Nephron progenitor cell (in vitro differentiated cells): ENCODE results near the gene ARMC7.
"Not testable (repeated sequence)": the region's sequence is repeated elsewhere in the genome, so short reads cannot be mapped to it uniquely, and the experiment has no call there.

Source experiments
- DNase-seq: peaks from one replicate; pipeline ENCODE4 v3.0.0; 2021
- H3K27ac Mint-ChIP-seq: 2 replicates; pipeline ENCODE4 v1.8.0; 2021; ENCODE audit warnings: mild to moderate bottlenecking, moderate library complexity, mixed read lengths
- H3K27me3 Mint-ChIP-seq: 2 replicates; pipeline ENCODE4 v1.8.0; 2021; ENCODE audit warnings: mild to moderate bottlenecking, low read depth, mixed read lengths; ENCODE audit not compliant: poor library complexity
- H3K36me3 Mint-ChIP-seq: 2 replicates; pipeline ENCODE4 v1.8.0; 2021; ENCODE audit warnings: low read depth, mixed read lengths
- H3K4me1 Mint-ChIP-seq: 2 replicates; pipeline ENCODE4 v1.8.0; 2021; ENCODE audit warnings: mixed read lengths
- H3K4me3 Mint-ChIP-seq: 2 replicates; pipeline ENCODE4 v1.8.0; 2021; ENCODE audit warnings: mild to moderate bottlenecking, moderate library complexity, mixed read lengths
- H3K9me3 Mint-ChIP-seq: 2 replicates; pipeline ENCODE4 v1.8.0; 2021; ENCODE audit warnings: mild to moderate bottlenecking, moderate library complexity, mixed read lengths
- CTCF ChIP-seq: fragments of 200-600 bp; sonication (generic); IDR thresholded peaks from 2 replicates; pipeline ENCODE4 v1.5.0; 2021; ENCODE audit warnings: antibody characterized with exemption

ARMC7 gene

GRCh38 chr17:75068750-75069149, 41.0 kb upstream of the ARMC7 start:
- Mint-ChIP-seq H3K36me3 (peaks cover 14% of the 10 kb centered on the region), H3K27me3 (no peaks in the 10 kb centered on the region), H3K4me3 (no peak overlapping the region), H3K4me1 (peaks cover 15% of the 10 kb centered on the region), H3K27ac (peak overlapping the region; percentile 50), H3K9me3 (no peaks in the 10 kb centered on the region)
- DNase-seq = no peak
- TF ChIP-seq CTCF = no peak

- Mint-ChIP-seq H3K9me3 (no peaks in the 10 kb centered on the region), H3K27me3 (no peaks in the 10 kb centered on the region), H3K36me3 (peaks cover 5% of the 10 kb centered on the region), H3K27ac (no peak overlapping the region), H3K4me1 (peaks cover 17% of the 10 kb centered on the region), H3K4me3 (no peak overlapping the region)
- DNase-seq = no peak
- no peak for TF ChIP-seq CTCF
These were observed 40.0 kb upstream of the ARMC7 start for GRCh38 chr17:75069783-75070182.

DNA sequence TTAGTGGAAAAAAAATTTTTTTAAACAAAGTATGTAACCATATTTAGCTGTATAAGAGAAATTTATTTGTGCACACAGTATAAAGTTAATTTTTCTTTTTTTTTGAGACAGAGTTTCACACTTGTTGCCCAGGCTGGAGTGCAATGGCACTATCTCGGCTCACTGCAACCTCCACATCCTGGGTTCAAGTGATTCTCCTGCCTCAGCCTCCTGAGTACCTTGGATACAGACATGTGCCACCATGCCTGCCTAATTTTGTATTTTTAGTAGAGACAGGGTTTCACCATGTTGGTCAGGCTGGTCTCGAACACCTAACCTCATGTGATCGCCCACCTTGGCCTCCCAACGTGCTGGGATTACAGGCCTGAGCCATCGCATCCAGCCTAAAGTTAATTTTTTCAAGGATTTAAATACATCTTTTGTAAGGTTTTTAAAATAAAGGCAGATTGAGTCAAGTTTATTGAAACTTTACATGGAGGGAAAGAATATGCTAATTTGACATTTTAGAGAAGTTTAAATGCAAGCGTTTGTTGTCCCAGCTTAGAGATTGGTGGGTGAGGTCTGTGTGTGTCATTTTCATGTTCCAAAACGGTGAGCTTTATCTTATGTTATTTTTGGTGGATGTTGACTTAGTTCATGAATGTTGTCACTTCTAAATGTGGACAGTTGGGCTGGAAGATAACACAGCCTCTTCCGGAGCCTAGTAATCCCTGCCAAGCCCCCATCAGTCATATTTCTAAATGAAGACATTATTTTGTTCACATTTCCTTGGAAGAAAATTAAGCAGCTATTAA, 38.1 kb upstream of the ARMC7 start:
- H3K9me3 Mint-ChIP-seq, H3K27ac Mint-ChIP-seq, H3K27me3 Mint-ChIP-seq, DNase-seq, H3K4me3 Mint-ChIP-seq, H3K36me3 Mint-ChIP-seq: not testable (repeated sequence)
- H3K4me1 Mint-ChIP-seq = peaks cover 13% of the 10 kb centered on the region

DNA sequence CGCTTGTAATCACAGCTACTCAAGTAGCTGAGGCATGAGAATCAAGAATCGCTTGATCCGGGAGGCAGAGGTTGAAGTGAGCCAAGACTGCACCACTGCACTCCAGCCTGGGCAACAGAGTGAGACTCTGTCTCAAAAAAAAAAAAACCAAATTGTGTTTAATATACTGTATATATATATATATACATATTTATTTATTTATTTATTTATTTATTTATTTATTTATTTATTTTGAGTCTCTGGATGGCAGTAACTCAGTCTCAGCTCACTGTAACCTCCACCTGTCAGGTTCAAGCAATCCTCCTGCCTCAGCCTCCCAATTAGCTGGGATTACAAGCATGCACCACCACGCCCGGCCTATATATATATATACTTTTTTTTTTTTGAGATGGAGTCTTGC, 36.9 kb upstream of the ARMC7 start:
- not testable (repeated sequence) for H3K27me3 Mint-ChIP-seq, H3K4me3 Mint-ChIP-seq, H3K9me3 Mint-ChIP-seq, H3K36me3 Mint-ChIP-seq, DNase-seq, H3K27ac Mint-ChIP-seq
- peaks cover 16% of the 10 kb centered on the region for H3K4me1 Mint-ChIP-seq

DNA sequence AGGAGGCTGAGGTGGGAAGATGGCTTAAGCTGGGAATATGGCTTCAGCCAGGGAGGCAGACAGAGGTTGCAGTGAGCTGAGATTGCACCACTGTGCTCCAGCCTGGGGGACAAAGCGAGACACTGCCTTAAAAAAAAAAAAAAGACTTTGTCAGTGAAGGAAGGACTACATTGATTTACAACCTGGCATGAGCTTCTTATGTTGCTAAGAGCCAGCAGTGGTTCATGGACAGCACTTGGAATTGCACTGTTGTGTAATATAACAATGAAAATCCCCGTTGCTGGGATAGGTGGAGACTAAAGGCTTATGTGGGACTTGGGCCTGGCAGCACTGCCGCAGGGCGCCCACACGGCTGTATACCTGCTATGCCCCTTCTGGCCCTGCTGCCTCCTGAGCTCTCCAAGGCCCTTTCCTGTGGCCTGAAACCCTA, 36.1 kb upstream of the ARMC7 start:
- DNase-seq = no peak
- no peak overlapping the region for H3K27ac Mint-ChIP-seq
- H3K27me3 Mint-ChIP-seq = no peaks in the 10 kb centered on the region
- no peak overlapping the region for H3K4me3 Mint-ChIP-seq
- no peak for TF ChIP-seq CTCF
- no peaks in the 10 kb centered on the region for H3K36me3 Mint-ChIP-seq
- H3K4me1 Mint-ChIP-seq = peaks cover 22% of the 10 kb centered on the region
- H3K9me3 Mint-ChIP-seq = no peaks in the 10 kb centered on the region

- Mint-ChIP-seq H3K36me3 (no peaks in the 10 kb centered on the region), H3K9me3 (no peaks in the 10 kb centered on the region), H3K27ac (no peak overlapping the region), H3K4me3 (no peak overlapping the region), H3K27me3 (no peaks in the 10 kb centered on the region), H3K4me1 (peaks cover 30% of the 10 kb centered on the region)
- no peak for TF ChIP-seq CTCF
- no peak for DNase-seq
These were observed 35.2 kb upstream of the ARMC7 start for GRCh38 chr17:75074532-75074931.
